Measurements from ENCODE around the gene ADCK2. TPM values are rescaled to one million over a fixed set of nuclear protein-coding genes. Genes with fewer than 3 reads are reported as not detected.
"Not testable (repeated sequence)": the region's sequence is repeated elsewhere in the genome, so short reads cannot be mapped to it uniquely, and the experiment has no call there.

Gene ADCK2
- total RNA-seq, 1 donor from 2014 or later, result 15.1 TPM

DNA sequence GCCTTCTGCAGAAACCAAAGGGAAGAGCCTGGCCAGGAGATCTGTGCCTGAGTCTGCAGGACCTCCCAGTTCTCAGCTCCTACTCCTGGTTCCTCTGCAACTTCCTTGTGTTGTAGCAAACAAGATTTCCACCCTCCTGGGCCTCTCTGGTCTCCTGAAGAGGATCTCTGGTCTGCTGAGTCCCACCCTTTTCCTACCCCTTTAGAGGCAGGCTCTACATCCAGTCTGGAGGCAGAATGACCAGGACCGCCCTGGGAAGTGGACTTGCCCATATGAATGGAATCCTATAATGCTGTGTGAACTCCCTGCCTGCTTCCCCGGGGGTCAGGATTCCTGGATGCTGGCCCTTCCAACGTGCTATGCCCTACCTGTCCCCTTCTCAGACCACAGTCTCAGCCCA is 35.3 kb upstream of the ADCK2 start:
- no peaks in the 10 kb centered on the region for H3K36me3 ChIP-seq (ENCODE audit: control insufficient read depth in 3 of 3, insufficient read depth in 3 of 3, low read length in 3 of 3)
- H3K4me1 ChIP-seq (ENCODE audit: control insufficient read depth in 3 of 3, insufficient read depth in 3 of 3, low read length in 3 of 3), result peaks cover 21 to 43% (median 33%) of the 10 kb centered on the region in 3 donors
- no peak overlapping the region for H3K4me3 ChIP-seq (ENCODE audit: low read length in 3 of 3)
- peak overlapping the region in 1 of 3 donors; percentile 11 for H3K9ac ChIP-seq (ENCODE audit: low read depth in 1 of 3, low read length in 3 of 3)
- H3K27me3 ChIP-seq (ENCODE audit: control insufficient read depth in 3 of 3, insufficient read depth in 3 of 3, low read length in 3 of 3), result peaks cover 18 to 37% (median 37%) of the 10 kb centered on the region in 3 donors
- no peak overlapping the region for H3K27ac ChIP-seq (ENCODE audit: low read depth, low read length)
- no peaks in the 10 kb centered on the region for H3K9me3 ChIP-seq (ENCODE audit: control insufficient read depth in 3 of 3, low read length in 3 of 3)

DNA sequence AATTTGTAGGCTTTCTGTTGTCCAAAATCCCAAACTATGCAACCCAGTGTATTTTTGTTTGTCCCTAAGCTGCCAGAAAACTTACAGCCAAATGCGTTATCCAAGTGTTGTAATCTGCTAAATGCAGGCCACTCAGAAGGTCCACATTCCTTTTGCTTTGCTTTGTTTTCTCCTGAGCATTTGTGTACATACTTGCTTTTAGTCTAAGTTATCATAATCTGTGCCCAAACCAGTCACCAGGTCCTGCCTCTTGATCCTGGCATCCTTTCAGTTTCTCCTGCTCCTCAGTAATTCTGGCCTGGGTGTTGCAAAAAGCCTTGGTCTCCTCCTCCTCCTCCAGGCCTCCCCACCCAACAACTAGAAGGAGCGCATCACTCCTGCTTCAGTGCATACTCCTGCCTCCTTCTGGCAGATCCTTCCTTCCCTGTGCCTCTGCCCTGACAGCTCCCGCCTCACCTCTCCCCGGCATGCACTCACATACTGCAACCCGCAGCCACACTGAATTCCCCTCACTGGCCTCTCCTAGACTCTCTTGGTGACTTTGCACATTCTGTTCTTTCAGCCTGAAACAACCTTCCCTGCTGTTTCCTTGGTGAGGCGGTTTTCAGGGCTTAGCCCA is 34.5 kb upstream of the ADCK2 start:
- H3K9ac ChIP-seq (ENCODE audit: low read depth in 1 of 3, low read length in 3 of 3), result no peak overlapping the region
- H3K4me1 ChIP-seq (ENCODE audit: control insufficient read depth in 3 of 3, insufficient read depth in 3 of 3, low read length in 3 of 3), result peaks cover 21 to 40% (median 33%) of the 10 kb centered on the region in 3 donors
- no peaks in the 10 kb centered on the region for H3K9me3 ChIP-seq (ENCODE audit: control insufficient read depth in 3 of 3, low read length in 3 of 3)
- H3K4me3 ChIP-seq (ENCODE audit: low read length in 3 of 3), result no peak overlapping the region
- peaks cover 20 to 41% (median 39%) of the 10 kb centered on the region in 3 donors for H3K27me3 ChIP-seq (ENCODE audit: control insufficient read depth in 3 of 3, insufficient read depth in 3 of 3, low read length in 3 of 3)
- no peaks in the 10 kb centered on the region for H3K36me3 ChIP-seq (ENCODE audit: control insufficient read depth in 3 of 3, insufficient read depth in 3 of 3, low read length in 3 of 3)
- peak overlapping the region; percentile 40 for H3K27ac ChIP-seq (ENCODE audit: low read depth, low read length)

DNA sequence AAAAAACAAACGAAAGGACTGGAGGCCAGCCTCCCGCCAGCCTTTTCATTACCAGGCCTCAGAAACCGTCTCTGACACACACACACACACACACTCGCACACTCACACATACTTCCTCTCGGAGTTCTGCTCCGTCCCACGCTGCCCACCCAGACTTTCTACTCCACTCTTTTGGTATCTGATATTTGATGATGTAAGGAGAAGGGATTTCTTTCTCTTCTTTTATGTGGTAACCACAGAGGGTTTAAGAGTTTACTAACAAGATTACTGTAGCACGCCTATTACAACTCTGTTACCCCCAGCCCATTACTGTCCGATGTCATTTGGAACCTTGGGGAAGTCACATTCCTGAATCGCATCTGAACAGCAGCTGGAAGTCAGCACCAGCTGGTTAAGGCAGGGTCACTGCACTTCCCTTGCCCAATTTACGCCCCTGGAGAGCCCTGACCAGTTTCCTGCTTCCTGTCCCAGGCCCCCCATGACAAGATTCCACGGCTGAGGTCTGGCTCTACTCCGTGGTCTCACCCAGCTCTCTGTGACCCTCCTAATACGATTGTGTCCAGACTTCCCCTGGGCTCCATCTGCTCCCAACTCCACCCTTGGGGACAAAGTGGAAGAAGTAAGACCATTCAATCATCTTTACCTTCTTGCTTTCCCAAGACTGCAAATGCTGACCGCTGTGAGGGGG is 33.2 kb upstream of the ADCK2 start:
- peak overlapping the region; percentile 60 to 72 (median 72) for H3K4me3 ChIP-seq (ENCODE audit: low read length in 3 of 3)
- peaks cover 20 to 45% (median 41%) of the 10 kb centered on the region in 3 donors for H3K27me3 ChIP-seq (ENCODE audit: control insufficient read depth in 3 of 3, insufficient read depth in 3 of 3, low read length in 3 of 3)
- no peaks in the 10 kb centered on the region for H3K9me3 ChIP-seq (ENCODE audit: control insufficient read depth in 3 of 3, low read length in 3 of 3)
- peak overlapping the region; percentile 60 for H3K27ac ChIP-seq (ENCODE audit: low read depth, low read length)
- peak overlapping the region; percentile 51 to 77 (median 76) for H3K9ac ChIP-seq (ENCODE audit: low read depth in 1 of 3, low read length in 3 of 3)
- H3K36me3 ChIP-seq (ENCODE audit: control insufficient read depth in 3 of 3, insufficient read depth in 3 of 3, low read length in 3 of 3), result no peaks in the 10 kb centered on the region
- peaks cover 21 to 40% (median 33%) of the 10 kb centered on the region in 3 donors for H3K4me1 ChIP-seq (ENCODE audit: control insufficient read depth in 3 of 3, insufficient read depth in 3 of 3, low read length in 3 of 3)

- Histone ChIP-seq H3K4me1 (ENCODE audit: control insufficient read depth in 3 of 3, insufficient read depth in 3 of 3, low read length in 3 of 3) (peaks cover 21 to 40% (median 33%) of the 10 kb centered on the region in 3 donors), H3K9me3 (ENCODE audit: control insufficient read depth in 3 of 3, low read length in 3 of 3) (no peaks in the 10 kb centered on the region)
Measured at GRCh38 chr7:140640060-140640637, 32.6 kb upstream of the ADCK2 start.

DNA sequence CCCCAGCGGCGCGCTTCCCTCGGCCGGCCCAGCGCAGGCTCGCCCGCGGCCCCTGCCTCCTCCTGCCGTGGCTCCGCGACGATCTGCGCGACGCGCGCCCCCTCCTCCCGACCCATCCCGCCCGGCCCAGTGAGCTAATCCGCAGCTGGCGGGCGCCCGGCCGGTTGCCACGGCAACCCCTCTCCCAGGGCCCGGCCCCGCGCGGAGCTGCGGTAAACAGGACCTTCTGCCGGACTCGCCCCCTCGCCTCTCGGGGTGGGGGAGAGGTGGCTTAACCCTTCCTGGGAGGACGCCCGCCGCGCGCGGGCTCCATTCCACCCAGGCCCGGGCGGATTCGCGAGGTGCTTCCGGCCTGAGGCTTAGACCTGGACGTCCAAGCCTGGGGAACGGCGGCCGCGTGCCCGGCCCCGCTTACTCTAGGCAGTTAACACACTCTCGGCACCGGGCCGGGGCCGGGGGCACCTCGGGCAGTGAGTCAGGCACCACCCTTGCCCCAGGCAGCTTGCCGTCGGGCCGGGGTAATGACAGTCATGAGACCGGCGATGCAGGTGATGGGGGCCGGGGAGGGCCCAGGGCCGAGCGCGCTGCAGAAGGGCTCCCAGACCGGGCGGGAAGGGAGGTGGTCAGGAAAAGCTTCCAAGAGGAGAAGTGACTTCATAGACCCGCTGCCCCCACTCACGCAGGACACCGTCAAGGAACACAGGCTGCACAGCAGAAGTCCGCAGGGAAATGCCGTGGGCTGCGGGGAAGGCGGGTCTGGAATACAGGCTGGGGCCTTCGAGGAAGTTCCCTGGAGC is 31.8 kb upstream of the ADCK2 start, which contains the start of gene DENND2A:
DENND2A (minus strand) TSS at position 87 of the 797 bp plus-strand sequence. CDS start 38,416 bp downstream, outside the sequence.
- Histone ChIP-seq H3K36me3 (ENCODE audit: control insufficient read depth in 3 of 3, insufficient read depth in 3 of 3, low read length in 3 of 3) (no peaks in the 10 kb centered on the region), H3K27ac (ENCODE audit: low read depth, low read length) (peak within 1 kb of the TSS; percentile 66), H3K27me3 (ENCODE audit: control insufficient read depth in 3 of 3, insufficient read depth in 3 of 3, low read length in 3 of 3) (peaks cover 20 to 45% (median 41%) of the 10 kb centered on the region in 3 donors), H3K4me3 (ENCODE audit: low read length in 3 of 3) (peak within 1 kb of the TSS; percentile 60 to 72 (median 72)), H3K9ac (ENCODE audit: low read depth in 1 of 3, low read length in 3 of 3) (peak within 1 kb of the TSS; percentile 51 to 77 (median 76)), H3K4me1 (ENCODE audit: control insufficient read depth in 3 of 3, insufficient read depth in 3 of 3, low read length in 3 of 3) (peaks cover 19 to 33% (median 26%) of the 10 kb centered on the region in 3 donors), H3K9me3 (ENCODE audit: control insufficient read depth in 3 of 3, low read length in 3 of 3) (no peaks in the 10 kb centered on the region)

More at GRCh38 chr7:140640060-140640637, 32.6 kb upstream of the ADCK2 start:
- Histone ChIP-seq H3K36me3 (ENCODE audit: control insufficient read depth in 3 of 3, insufficient read depth in 3 of 3, low read length in 3 of 3) (no peaks in the 10 kb centered on the region), H3K27me3 (ENCODE audit: control insufficient read depth in 3 of 3, insufficient read depth in 3 of 3, low read length in 3 of 3) (peaks cover 20 to 45% (median 41%) of the 10 kb centered on the region in 3 donors), H3K9ac (ENCODE audit: low read depth in 1 of 3, low read length in 3 of 3) (peak overlapping the region; percentile 51 to 77 (median 76)), H3K4me3 (ENCODE audit: low read length in 3 of 3) (peak overlapping the region; percentile 60 to 72 (median 72)), H3K27ac (ENCODE audit: low read depth, low read length) (peak overlapping the region; percentile 60)

DNA sequence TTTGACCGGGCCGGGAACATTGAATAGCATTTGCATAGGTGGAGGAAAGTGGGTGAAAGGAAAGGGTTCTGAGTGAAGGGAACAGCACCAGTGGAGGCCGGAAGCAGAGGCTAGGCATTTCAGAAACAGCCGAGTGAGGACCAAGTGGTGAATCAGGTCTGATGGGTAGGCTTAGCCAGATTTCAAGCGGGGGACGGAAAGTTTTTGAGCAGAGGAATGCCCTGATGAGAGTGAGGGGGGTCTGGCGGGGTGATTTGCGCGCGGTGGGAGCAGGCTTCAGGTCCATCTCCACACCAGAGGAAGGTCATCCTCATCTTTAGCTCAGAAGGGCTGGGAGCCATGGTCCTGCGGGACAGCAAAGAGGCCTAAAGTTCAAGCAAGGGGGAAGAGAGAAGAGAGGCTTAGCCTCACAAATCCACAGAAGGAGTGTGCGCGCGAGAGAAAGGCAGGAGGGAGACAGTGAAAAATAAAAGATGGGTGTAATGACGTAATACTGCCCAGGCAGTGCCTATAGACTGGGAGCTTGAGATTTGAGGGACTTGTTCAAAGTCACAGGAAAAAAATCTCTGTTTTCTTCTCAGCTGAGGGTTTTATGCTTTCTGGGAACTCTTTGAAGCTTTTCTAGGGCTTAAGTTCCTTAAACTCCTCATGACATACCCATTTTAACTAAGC is 31.1 kb upstream of the ADCK2 start:
- Histone ChIP-seq H3K4me3 (ENCODE audit: low read length in 3 of 3) (peak overlapping the region in 2 of 3 donors; percentile 46 to 60), H3K9me3 (ENCODE audit: control insufficient read depth in 3 of 3, low read length in 3 of 3) (no peaks in the 10 kb centered on the region), H3K4me1 (ENCODE audit: control insufficient read depth in 3 of 3, insufficient read depth in 3 of 3, low read length in 3 of 3) (peaks cover 15 to 29% (median 23%) of the 10 kb centered on the region in 3 donors), H3K9ac (ENCODE audit: low read depth in 1 of 3, low read length in 3 of 3) (no peak overlapping the region), H3K27ac (ENCODE audit: low read depth, low read length) (peak overlapping the region; percentile 66), H3K36me3 (ENCODE audit: control insufficient read depth in 3 of 3, insufficient read depth in 3 of 3, low read length in 3 of 3) (no peaks in the 10 kb centered on the region), H3K27me3 (ENCODE audit: control insufficient read depth in 3 of 3, insufficient read depth in 3 of 3, low read length in 3 of 3) (peaks cover 20 to 45% (median 41%) of the 10 kb centered on the region in 3 donors)

GRCh38 chr7:140643416-140643815 is 29.3 kb upstream of the ADCK2 start:
- Histone ChIP-seq H3K4me1 (ENCODE audit: control insufficient read depth in 3 of 3, insufficient read depth in 3 of 3, low read length in 3 of 3) (peaks cover 8 to 20% (median 18%) of the 10 kb centered on the region in 3 donors), H3K36me3 (ENCODE audit: control insufficient read depth in 3 of 3, insufficient read depth in 3 of 3, low read length in 3 of 3) (no peaks in the 10 kb centered on the region), H3K27me3 (ENCODE audit: control insufficient read depth in 3 of 3, insufficient read depth in 3 of 3, low read length in 3 of 3) (peaks cover 20 to 35% (median 29%) of the 10 kb centered on the region in 3 donors), H3K27ac (ENCODE audit: low read depth, low read length) (no peak overlapping the region), H3K9me3 (ENCODE audit: control insufficient read depth in 3 of 3, low read length in 3 of 3) (no peaks in the 10 kb centered on the region), H3K4me3 (ENCODE audit: low read length in 3 of 3) (no peak overlapping the region), H3K9ac (ENCODE audit: low read depth in 1 of 3, low read length in 3 of 3) (no peak overlapping the region)

GRCh38 chr7:140644761-140645160 is 28.0 kb upstream of the ADCK2 start:
- H3K27me3 ChIP-seq (ENCODE audit: control insufficient read depth in 3 of 3, insufficient read depth in 3 of 3, low read length in 3 of 3), result peaks cover 14 to 24% (median 19%) of the 10 kb centered on the region in 3 donors
- H3K9ac ChIP-seq (ENCODE audit: low read depth in 1 of 3, low read length in 3 of 3); H3K9me3 ChIP-seq (ENCODE audit: control insufficient read depth in 3 of 3, low read length in 3 of 3); H3K36me3 ChIP-seq (ENCODE audit: control insufficient read depth in 3 of 3, insufficient read depth in 3 of 3, low read length in 3 of 3); H3K27ac ChIP-seq (ENCODE audit: low read depth, low read length); H3K4me3 ChIP-seq (ENCODE audit: low read length in 3 of 3): not testable (repeated sequence)
- H3K4me1 ChIP-seq (ENCODE audit: control insufficient read depth in 3 of 3, insufficient read depth in 3 of 3, low read length in 3 of 3), result peaks cover 3 to 12% (median 10%) of the 10 kb centered on the region in 3 donors

Measured in skeletal muscle tissue (tissue), 4 donors.